Mucosa of stomach (tissue), 1 donor: Measurements from ENCODE around the gene PPP1R1C.

Experiments
- H3K27me3 ChIP-seq: one replicate; pipeline ENCODE4 v1.7.0; 2013; ENCODE audit warnings: mild to moderate bottlenecking, low read length; ENCODE audit not compliant: control insufficient read depth, insufficient read depth
- H3K36me3 ChIP-seq: one replicate; pipeline ENCODE4 v1.7.0; 2013; ENCODE audit warnings: low read length; ENCODE audit not compliant: control insufficient read depth, insufficient read depth
- H3K4me1 ChIP-seq: one replicate; pipeline ENCODE4 v1.7.0; 2013; ENCODE audit warnings: mild to moderate bottlenecking, low read length; ENCODE audit not compliant: control insufficient read depth, insufficient read depth
- H3K4me3 ChIP-seq: one replicate; pipeline ENCODE4 v1.7.0; 2013; ENCODE audit warnings: low read length
- H3K9ac ChIP-seq: one replicate; pipeline ENCODE4 v1.7.0; 2013; ENCODE audit warnings: mild to moderate bottlenecking, low read length, moderate library complexity
- H3K9me3 ChIP-seq: one replicate; pipeline ENCODE4 v1.7.0; 2013; ENCODE audit warnings: mild to moderate bottlenecking, low read length, moderate library complexity; ENCODE audit not compliant: control insufficient read depth
- donor health status: Pancreatic carcinoma.

Gene PPP1R1C

DNA sequence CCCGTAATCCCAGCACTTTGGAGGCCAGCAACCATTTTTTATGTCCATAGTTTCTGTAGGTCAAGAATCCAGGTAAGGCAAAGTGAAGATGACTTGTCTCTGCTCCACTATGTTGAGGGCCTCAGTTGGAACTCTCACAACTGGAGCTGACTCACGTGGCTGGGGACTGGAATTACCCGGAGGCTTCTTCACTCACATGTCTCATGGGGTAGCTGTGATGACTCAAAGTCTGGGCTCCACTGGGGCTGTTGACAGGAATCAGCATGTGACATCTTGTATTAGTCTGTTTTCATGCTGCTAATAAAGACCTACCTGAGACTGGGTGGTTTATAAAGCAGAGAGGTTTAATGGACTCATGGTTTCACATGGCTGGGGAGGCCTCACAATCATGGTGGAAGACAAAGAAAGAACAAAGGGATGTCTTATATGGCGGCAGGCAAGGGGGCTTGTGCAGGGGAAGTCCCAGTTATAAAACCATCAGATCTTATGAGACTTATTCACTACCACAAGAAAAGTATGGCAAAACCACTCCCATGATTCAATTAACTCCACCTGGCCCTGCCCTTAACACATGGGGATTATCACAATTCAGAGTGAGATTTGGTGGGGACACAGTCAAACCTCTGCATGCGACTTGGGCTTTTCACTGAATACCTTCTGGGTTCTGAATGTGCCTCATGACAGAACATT lies 7.8 kb upstream of the PPP1R1C start:
- no peak overlapping the region for H3K9ac ChIP-seq
- no peaks in the 10 kb centered on the region for H3K9me3 ChIP-seq
- peaks cover 5% of the 10 kb centered on the region for H3K4me1 ChIP-seq
- no peak overlapping the region for H3K4me3 ChIP-seq
- H3K27me3 ChIP-seq = no peaks in the 10 kb centered on the region
- H3K36me3 ChIP-seq = no peaks in the 10 kb centered on the region

DNA sequence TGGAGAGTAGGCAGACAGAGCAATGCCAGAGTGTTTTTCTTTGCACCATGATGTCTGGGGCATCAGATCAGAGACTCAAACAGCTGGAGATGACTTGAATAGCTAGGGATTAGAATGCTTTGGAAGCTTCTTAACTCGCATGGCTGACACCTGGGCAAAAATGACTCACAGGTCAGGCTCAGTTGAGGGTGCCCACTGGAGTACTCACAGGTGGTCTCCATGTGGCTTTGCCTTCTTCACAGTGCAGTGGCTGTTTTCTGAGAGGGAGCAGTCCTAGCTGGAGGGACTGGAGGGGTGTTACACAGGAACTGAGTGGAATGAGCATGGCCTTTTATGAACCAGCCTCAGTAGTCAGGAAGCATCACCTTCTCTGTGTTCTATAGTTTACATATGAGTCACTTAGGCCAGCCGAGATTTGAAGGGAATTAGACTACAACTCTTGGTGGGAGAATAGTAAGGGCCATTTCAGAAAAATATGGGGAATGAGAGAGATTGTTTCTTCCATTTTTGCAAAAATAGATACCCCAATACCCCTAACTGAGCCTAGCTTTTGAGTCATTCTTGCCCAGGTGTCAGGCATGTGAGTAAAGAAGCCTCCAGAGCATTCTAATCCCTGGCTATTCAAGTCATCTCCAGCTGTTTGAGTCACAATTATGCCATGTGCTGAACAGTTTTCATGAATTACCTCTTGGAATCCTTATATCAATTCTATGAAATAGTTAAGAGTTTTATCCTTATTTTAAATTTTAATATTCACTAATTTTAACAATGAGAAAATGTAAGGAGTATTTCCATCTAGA lies 7.1 kb upstream of the PPP1R1C start:
- Histone ChIP-seq H3K4me1 (no peaks in the 10 kb centered on the region), H3K4me3 (no peak overlapping the region), H3K36me3 (no peaks in the 10 kb centered on the region), H3K27me3 (no peaks in the 10 kb centered on the region), H3K9me3 (no peaks in the 10 kb centered on the region), H3K9ac (no peak overlapping the region)

DNA sequence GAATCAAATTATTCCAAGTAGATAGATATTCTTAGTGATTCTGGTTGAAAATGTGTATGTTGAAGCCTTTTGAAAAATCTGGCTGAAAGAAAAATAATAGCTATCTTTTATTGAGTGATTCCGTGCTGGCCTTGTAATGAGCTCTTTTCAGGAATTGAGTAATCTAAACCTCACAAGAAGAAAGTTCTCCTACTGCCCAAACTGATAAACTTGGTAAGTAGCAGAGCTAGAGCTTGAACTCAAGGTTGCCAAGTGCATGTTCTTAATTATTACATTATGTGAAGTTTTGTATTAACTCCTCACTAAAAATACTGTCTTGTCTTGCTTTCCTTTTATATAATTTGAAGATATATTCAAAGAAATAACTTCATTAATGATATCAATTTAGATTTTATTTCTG lies 1.6 kb upstream of the PPP1R1C start:
- H3K36me3 ChIP-seq = no peaks in the 10 kb centered on the region
- H3K9ac ChIP-seq = no peak overlapping the region
- H3K4me3 ChIP-seq = no peak overlapping the region
- peaks cover 7% of the 10 kb centered on the region for H3K4me1 ChIP-seq
- H3K27me3 ChIP-seq = no peaks in the 10 kb centered on the region
- H3K9me3 ChIP-seq = no peaks in the 10 kb centered on the region

DNA sequence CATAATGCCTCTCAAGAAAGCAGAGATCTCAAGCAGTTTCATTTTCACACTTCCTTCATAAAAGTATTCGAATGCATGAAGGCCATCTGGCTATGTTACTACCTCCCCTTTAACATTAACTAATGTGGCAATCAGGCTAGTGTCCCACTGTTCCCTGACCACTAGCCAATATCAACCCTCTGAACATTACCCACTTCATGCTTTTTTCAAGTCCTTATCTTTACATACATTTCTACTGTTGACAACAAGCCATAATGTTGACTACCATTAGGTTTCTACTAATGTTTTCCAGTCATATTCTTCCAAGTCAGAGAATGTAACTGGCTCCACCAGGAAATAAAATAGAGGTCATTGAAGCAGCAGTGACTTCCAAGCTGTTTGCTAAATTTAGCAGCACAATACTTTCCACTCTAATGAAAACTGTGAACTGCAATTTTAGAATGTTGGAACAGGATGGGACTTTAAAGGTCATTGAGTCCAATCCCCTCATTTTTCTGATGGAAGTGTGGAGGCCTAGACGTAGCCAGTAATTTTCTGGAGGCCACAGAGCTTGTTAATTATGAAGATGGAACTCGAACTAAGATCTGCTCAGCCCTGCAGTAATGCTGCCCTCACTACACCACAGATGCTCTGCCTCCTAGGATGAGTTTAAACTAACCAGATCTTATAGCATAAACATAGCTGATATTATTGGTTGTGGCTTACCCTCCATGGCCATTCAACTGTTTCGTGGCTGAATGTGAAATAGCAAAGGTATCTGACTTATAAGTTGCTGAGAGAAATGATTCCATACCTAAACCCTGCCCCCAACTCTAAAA lies 630 bp upstream of the PPP1R1C start:
- Histone ChIP-seq H3K9ac (no peak overlapping the region), H3K4me3 (no peak overlapping the region), H3K4me1 (peaks cover 7% of the 10 kb centered on the region), H3K27me3 (no peaks in the 10 kb centered on the region), H3K9me3 (no peaks in the 10 kb centered on the region), H3K36me3 (no peaks in the 10 kb centered on the region)

DNA sequence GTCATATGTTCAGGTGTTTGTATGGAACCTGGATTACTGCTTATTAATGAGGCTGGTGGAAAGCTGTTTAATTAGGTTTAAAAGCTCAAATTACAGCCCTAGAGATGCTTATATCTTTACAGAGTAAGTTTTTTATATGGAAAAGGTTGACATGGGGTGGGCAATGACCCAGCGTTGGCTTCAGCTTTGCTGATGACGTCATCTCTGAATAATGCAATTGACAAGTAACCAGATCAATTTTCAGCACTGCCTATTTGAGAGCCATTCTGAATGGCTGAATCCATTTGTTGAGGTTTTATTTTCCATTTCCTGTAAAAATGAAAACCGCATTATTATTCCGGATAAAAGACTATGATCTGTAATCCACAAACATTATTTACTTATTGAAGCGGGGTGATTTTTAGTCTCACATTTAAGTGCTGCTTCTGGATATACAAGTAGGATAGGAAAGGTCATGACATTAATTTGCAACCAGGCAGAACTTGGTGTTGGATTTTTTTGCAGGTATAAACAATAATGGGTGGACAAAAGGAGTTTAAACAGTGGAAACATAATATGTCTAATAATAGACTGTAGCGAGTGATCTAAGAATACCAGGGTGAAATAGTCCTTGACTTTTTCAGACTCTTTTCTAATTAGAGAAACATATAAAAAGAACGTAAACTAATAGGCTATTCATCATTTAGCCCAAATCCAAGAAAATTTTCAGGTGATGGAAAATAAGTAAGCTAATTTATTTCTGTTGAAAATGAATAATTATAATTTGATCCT lies 2.7 kb downstream of the PPP1R1C start:
- Histone ChIP-seq H3K36me3 (no peaks in the 10 kb centered on the region), H3K27me3 (no peaks in the 10 kb centered on the region), H3K4me1 (peaks cover 7% of the 10 kb centered on the region), H3K9ac (no peak overlapping the region), H3K4me3 (no peak overlapping the region), H3K9me3 (no peaks in the 10 kb centered on the region)

DNA sequence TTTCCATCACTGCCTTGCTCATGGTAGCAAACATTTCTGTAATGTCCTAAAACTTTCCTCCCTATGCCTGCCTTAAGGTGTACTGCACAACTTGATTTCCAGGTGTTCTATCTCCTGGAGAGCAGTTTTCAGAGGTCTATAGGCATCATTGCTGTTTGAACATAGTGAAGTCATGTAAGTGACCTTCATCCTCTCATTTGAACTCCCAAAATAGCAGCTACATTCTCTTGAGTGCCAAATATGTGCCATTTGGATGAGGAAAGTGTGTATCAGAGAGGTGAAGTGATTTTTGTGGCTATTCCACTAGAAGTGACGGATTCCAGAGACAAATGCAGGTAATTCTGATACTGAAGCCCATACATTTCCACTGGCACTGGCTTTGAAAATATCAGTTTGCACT lies 3.4 kb downstream of the PPP1R1C start:
- Histone ChIP-seq H3K27me3 (no peaks in the 10 kb centered on the region), H3K9me3 (no peaks in the 10 kb centered on the region), H3K36me3 (no peaks in the 10 kb centered on the region), H3K9ac (no peak overlapping the region), H3K4me1 (peaks cover 7% of the 10 kb centered on the region), H3K4me3 (no peak overlapping the region)

DNA sequence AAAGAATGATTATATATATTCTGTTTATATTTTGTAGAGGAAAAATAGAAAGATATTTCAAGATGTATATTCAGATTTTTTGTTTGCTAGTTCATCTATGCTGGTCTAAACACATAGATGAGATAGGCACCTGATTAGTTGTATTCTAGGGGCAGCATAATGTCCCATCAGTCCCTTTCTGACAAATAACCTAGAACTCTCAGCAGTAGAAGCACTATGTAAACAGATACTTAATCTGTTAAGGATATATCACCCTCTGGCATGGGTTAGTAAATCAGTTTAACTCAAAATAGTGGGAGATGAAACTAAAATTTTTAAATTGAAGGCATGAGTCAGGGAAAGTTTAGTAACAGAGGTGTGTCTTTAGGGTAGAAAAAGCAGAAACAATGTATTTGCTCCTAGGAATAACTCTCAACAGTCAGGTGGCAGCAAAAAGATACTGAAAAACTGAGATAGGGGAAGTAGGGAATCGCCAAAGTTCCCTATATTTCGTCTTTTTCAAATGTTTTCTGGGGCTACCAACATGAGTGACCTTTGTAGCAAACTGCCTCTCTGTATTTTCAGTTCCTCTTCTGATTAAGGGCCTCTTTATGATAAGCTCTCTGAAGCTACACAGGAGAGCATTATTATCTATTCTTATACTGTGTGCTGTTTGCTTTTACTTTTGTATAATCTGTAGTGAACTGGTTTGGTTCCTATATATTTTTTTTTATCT lies 5.7 kb downstream of the PPP1R1C start:
- no peaks in the 10 kb centered on the region for H3K36me3 ChIP-seq
- no peak overlapping the region for H3K4me3 ChIP-seq
- H3K9ac ChIP-seq = no peak overlapping the region
- H3K4me1 ChIP-seq = no peaks in the 10 kb centered on the region
- H3K9me3 ChIP-seq = no peaks in the 10 kb centered on the region
- no peaks in the 10 kb centered on the region for H3K27me3 ChIP-seq

DNA sequence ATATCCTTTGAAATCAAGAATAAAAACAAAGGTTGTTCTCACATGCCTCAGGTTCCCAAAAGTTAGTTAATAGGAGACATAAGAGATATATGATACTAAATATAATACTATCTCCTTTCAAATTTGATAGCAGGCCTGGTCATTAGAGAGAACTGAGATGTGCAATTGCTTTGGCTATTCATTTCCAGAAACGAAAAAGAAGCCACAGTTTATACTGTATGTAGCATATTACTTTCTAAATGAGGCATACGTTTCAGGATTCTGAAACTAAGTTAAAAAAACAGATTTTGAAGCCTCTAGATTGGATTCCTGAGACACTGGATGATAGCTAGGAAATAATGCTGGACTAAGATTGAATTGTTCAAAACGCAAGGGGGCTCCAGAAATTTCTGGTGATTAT lies 7.1 kb downstream of the PPP1R1C start:
- H3K9me3 ChIP-seq = no peaks in the 10 kb centered on the region

DNA sequence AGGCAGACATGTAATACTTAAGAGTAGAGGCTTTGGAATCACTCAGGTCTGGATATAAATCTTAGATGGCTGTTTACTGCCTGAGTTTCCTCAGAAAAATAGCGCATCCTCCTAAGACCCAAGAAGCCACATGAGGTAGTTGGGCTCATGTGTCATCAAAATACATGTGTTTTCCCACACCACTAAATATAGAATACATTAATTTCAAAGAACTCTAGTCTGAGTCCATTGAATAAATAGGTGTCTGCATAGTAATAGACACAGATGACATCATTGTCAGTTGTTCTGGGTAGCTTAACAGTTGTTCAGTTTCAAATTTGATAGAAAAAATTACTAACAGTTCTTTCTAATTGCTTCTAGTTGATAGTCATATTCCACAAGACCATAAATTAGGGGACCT lies 9.6 kb downstream of the PPP1R1C start:
- no peaks in the 10 kb centered on the region for H3K9me3 ChIP-seq
- H3K9ac ChIP-seq = no peak overlapping the region
- H3K36me3 ChIP-seq = no peaks in the 10 kb centered on the region
- no peaks in the 10 kb centered on the region for H3K27me3 ChIP-seq
- H3K4me3 ChIP-seq = no peak overlapping the region
- no peaks in the 10 kb centered on the region for H3K4me1 ChIP-seq

More for the DNA sequence above, 7.1 kb downstream of the PPP1R1C start:
- Histone ChIP-seq H3K36me3 (no peaks in the 10 kb centered on the region), H3K27me3 (no peaks in the 10 kb centered on the region), H3K9ac (no peak overlapping the region), H3K4me3 (no peak overlapping the region), H3K4me1 (no peaks in the 10 kb centered on the region)

DNA sequence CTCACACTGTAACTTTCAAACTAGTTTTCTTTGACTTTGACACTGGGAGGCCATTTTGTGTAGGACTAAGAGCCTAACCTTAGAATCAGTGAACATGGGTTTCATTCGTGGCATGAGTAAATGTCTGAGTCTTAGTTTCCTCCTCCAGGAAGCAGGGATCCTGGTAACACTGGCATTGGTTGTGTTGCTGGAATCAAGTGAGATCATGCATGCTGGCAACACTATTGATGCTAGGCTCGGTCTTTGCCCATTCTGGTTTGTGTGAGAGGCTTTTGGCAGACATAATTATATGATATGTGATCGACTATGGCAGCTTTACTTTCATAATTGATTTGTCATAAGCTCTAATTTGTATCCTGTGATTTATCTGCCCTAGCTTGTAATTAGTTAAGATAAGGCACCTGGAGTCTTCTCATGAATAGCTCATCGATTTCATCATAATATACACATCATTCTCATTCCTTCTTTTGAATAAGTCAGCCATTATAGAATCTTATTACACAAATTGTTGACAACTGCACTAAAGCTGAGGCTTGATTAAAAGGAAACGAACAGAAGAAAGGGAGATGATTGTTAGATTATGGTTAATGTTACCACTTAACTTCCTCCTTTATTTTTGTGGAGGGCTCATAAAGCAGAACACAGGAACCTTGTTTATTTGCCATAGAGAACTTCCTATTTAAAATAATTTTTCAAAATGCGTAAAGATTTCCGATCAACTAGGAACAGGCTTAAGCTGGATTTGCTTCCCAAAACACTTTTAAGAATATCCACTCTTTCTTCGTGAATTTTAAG lies 12.6 kb downstream of the PPP1R1C start:
- Histone ChIP-seq H3K4me1 (no peaks in the 10 kb centered on the region), H3K36me3 (no peaks in the 10 kb centered on the region), H3K9me3 (no peaks in the 10 kb centered on the region)

More for the DNA sequence above, 12.6 kb downstream of the PPP1R1C start:
- Histone ChIP-seq H3K4me3 (no peak overlapping the region), H3K27me3 (no peaks in the 10 kb centered on the region), H3K9ac (no peak overlapping the region)
